Loucy (cell line): Measurements from ENCODE around the gene SCAPER.

Experiments used
- EZH2phosphoT487 ChIP-seq: fragments of 200-600 bp; IDR thresholded peaks from 2 replicates; pipeline ENCODE4 v1.6.1; 2018; ENCODE audit warnings: antibody characterized with exemption, mild to moderate bottlenecking, moderate library complexity, borderline replicate concordance
- TF ChIP-seq, protein P1 (sequence below): fragments of 200-600 bp; sonication (generic); conservative IDR thresholded peaks from 2 replicates; pipeline ENCODE4 v1.5.1; 2014; ENCODE audit warnings: mild to moderate bottlenecking, antibody characterized with exemption, low read length

DNA sequence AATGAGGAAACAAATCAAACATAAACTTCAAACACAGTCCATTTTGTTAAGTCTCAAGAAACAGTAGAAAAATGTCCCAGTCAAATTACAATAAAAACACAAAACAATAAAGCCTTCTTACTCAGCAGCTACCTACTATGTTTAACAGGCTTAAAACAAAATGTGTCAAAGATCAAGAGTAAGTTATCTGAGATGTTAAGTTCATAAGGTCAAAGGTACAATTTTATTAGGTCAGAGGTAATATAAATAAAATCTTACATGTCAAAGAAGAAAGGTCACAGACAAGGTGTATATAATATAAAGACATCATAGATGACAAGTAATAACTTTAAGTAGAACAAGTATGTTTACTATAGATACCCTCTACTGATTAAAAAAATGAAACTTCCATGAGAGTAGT, 208.3 kb downstream of the SCAPER start:
- TF ChIP-seq, protein P1, sequence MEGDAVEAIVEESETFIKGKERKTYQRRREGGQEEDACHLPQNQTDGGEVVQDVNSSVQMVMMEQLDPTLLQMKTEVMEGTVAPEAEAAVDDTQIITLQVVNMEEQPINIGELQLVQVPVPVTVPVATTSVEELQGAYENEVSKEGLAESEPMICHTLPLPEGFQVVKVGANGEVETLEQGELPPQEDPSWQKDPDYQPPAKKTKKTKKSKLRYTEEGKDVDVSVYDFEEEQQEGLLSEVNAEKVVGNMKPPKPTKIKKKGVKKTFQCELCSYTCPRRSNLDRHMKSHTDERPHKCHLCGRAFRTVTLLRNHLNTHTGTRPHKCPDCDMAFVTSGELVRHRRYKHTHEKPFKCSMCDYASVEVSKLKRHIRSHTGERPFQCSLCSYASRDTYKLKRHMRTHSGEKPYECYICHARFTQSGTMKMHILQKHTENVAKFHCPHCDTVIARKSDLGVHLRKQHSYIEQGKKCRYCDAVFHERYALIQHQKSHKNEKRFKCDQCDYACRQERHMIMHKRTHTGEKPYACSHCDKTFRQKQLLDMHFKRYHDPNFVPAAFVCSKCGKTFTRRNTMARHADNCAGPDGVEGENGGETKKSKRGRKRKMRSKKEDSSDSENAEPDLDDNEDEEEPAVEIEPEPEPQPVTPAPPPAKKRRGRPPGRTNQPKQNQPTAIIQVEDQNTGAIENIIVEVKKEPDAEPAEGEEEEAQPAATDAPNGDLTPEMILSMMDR: no peak
- no peak for TF ChIP-seq EZH2phosphoT487
